ENCODE results near the gene CDH6. TPM values are rescaled to one million over a fixed set of nuclear protein-coding genes. Genes with fewer than 3 reads are reported as not detected.

CDH6 gene
- total and polyA plus RNA-seq, 4 donors: 0.25 to 10.7 (median 4.4) TPM

DNA sequence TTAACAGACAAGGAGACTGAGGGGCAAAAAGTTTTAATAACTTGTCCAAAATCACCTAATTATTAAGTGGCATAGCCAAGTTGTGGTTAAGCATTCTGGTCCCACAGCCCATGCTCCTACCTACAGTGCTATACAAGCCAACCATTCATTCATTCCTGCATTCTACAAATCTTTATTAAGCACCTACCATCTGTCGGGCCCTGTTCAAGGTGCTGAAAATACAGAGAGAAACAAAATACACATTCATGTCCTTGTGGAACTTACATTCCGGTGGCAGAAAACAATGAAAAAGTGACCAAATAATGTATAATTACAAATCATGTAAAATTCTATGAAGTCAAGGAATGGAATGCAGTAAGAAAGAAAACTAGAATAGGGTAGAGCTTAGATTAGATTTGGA lies 27.8 kb upstream of the CDH6 start:
- no peak overlapping the region for H3K4me3 ChIP-seq (ENCODE audit: low read length in 2 of 2)
- H3K36me3 ChIP-seq (ENCODE audit: control insufficient read depth in 1 of 2, insufficient read depth in 2 of 2, low read length in 1 of 2): no peaks in the 10 kb centered on the region
- intact Hi-C loops (cut with DNase I): no loop called here
- no peak overlapping the region for H3K27ac ChIP-seq (ENCODE audit: low read depth in 1 of 2, low read length in 2 of 2)
- H3K9me3 ChIP-seq (ENCODE audit: control insufficient read depth, low read length): no peaks in the 10 kb centered on the region
- H3K4me1 ChIP-seq (ENCODE audit: control insufficient read depth in 1 of 2, insufficient read depth in 2 of 2, low read length in 2 of 2): no peaks in the 10 kb centered on the region
- ATAC-seq (ENCODE audit: low FRiP score): no peak
- H3K27me3 ChIP-seq (ENCODE audit: control insufficient read depth in 1 of 2, insufficient read depth in 2 of 2, low read length in 1 of 2): no peaks in the 10 kb centered on the region
- DNase-seq: no peak
- WGBS, 2 donors: 64 to 70% methylated on average over 2 of the region's 2 CpGs

- Histone ChIP-seq H3K36me3 (ENCODE audit: control insufficient read depth in 1 of 2, insufficient read depth in 2 of 2, low read length in 1 of 2) (no peaks in the 10 kb centered on the region), H3K4me3 (ENCODE audit: low read length in 2 of 2) (no peak overlapping the region), H3K27ac (ENCODE audit: low read depth in 1 of 2, low read length in 2 of 2) (no peak overlapping the region), H3K9me3 (ENCODE audit: control insufficient read depth, low read length) (no peaks in the 10 kb centered on the region), H3K4me1 (ENCODE audit: control insufficient read depth in 1 of 2, insufficient read depth in 2 of 2, low read length in 2 of 2) (no peaks in the 10 kb centered on the region), H3K27me3 (ENCODE audit: control insufficient read depth in 1 of 2, insufficient read depth in 2 of 2, low read length in 1 of 2) (no peaks in the 10 kb centered on the region)
- intact Hi-C loops (cut with DNase I): no loop called here
- 92 to 94% methylated on average over 7 of the region's 7 CpGs for WGBS, 2 donors
- DNase-seq (no peak), ATAC-seq (ENCODE audit: low FRiP score) (no peak)
Measured at GRCh38 chr5:31169379-31169778, 24.1 kb upstream of the CDH6 start.

GRCh38 chr5:31172881-31173280 lies 20.6 kb upstream of the CDH6 start:
- ATAC-seq (ENCODE audit: low FRiP score): no peak
- Histone ChIP-seq H3K4me1 (ENCODE audit: control insufficient read depth in 1 of 2, insufficient read depth in 2 of 2, low read length in 2 of 2) (no peaks in the 10 kb centered on the region), H3K36me3 (ENCODE audit: control insufficient read depth in 1 of 2, insufficient read depth in 2 of 2, low read length in 1 of 2) (no peaks in the 10 kb centered on the region), H3K4me3 (ENCODE audit: low read length in 2 of 2) (no peak overlapping the region), H3K27ac (ENCODE audit: low read depth in 1 of 2, low read length in 2 of 2) (no peak overlapping the region), H3K9me3 (ENCODE audit: control insufficient read depth, low read length) (no peaks in the 10 kb centered on the region), H3K27me3 (ENCODE audit: control insufficient read depth in 1 of 2, insufficient read depth in 2 of 2, low read length in 1 of 2) (no peaks in the 10 kb centered on the region)
- intact Hi-C loops (cut with DNase I): no loop called here
- DNase-seq: no peak

- no peak overlapping the region for H3K27ac ChIP-seq (ENCODE audit: low read depth in 1 of 2, low read length in 2 of 2)
- WGBS, 2 donors: 88 to 96% methylated on average over 3 of the region's 3 CpGs
- H3K4me3 ChIP-seq (ENCODE audit: low read length in 2 of 2): no peak overlapping the region
- H3K9me3 ChIP-seq (ENCODE audit: control insufficient read depth, low read length): no peaks in the 10 kb centered on the region
- intact Hi-C loops (cut with DNase I): no loop called here
- ATAC-seq (ENCODE audit: low FRiP score) (no peak), DNase-seq (no peak)
- no peaks in the 10 kb centered on the region for H3K27me3 ChIP-seq (ENCODE audit: control insufficient read depth in 1 of 2, insufficient read depth in 2 of 2, low read length in 1 of 2)
- H3K36me3 ChIP-seq (ENCODE audit: control insufficient read depth in 1 of 2, insufficient read depth in 2 of 2, low read length in 1 of 2): no peaks in the 10 kb centered on the region
- H3K4me1 ChIP-seq (ENCODE audit: control insufficient read depth in 1 of 2, insufficient read depth in 2 of 2, low read length in 2 of 2): no peaks in the 10 kb centered on the region
Measured at GRCh38 chr5:31173614-31174013, 19.9 kb upstream of the CDH6 start.

DNA sequence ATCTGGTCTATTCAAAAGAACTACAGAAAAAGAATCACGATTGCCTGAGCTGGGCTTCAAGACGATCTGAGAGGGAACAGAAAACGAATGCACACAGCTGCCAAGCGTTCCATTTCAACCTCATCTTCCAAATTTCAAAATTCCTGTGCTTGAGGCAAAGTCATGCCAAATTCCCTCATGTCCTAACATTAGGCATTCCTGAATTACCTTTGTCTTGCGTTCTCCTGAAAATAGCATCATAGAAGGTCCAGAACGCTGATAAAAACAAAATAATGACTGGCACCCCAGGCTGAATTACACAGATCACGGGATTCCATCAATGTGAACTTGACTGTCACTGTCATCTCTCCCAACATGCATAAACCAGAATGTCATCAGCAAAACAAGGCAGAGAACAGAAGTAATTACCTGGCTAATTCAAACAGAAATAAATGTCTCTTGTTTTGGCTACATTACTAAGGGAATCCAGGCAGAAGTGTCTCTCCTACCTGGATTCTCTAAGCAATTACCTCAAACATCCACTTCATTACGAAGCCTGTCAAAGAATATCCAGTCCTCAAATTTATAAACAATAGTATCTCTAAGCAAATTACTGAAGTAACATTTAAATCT lies 12.0 kb upstream of the CDH6 start:
- ATAC-seq (ENCODE audit: low FRiP score): no peak
- Histone ChIP-seq H3K9me3 (ENCODE audit: control insufficient read depth, low read length) (no peaks in the 10 kb centered on the region), H3K27me3 (ENCODE audit: control insufficient read depth in 1 of 2, insufficient read depth in 2 of 2, low read length in 1 of 2) (no peaks in the 10 kb centered on the region), H3K4me3 (ENCODE audit: low read length in 2 of 2) (no peak overlapping the region), H3K36me3 (ENCODE audit: control insufficient read depth in 1 of 2, insufficient read depth in 2 of 2, low read length in 1 of 2) (no peaks in the 10 kb centered on the region), H3K4me1 (ENCODE audit: control insufficient read depth in 1 of 2, insufficient read depth in 2 of 2, low read length in 2 of 2) (no peaks in the 10 kb centered on the region), H3K27ac (ENCODE audit: low read depth in 1 of 2, low read length in 2 of 2) (no peak overlapping the region)
- intact Hi-C loops (cut with DNase I): no loop called here
- no peak for DNase-seq
- WGBS, 2 donors: 84 to 85% methylated on average over 8 of the region's 8 CpGs

DNA sequence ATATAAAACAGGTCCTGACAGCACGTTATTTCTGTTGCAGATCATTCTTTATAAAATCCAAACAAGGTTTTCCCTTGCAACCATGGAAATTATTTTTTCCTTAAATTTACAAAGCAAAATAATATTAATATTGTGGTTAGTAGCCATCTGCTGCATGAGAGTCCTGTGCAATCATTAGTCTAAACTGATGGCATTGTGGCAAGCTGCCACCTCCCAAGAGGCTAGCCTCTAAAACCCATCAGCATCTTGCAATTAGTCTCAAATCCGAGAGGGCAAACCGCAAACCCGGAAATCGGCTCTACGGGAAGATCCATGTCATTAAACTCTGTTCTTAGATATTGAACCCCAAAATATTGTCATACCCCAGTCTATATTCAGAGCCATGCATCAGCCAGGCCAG lies 11.3 kb upstream of the CDH6 start:
- intact Hi-C loops (cut with DNase I): no loop called here
- no peak for ATAC-seq (ENCODE audit: low FRiP score)
- Histone ChIP-seq H3K4me3 (ENCODE audit: low read length in 2 of 2) (no peak overlapping the region), H3K9me3 (ENCODE audit: control insufficient read depth, low read length) (no peaks in the 10 kb centered on the region), H3K36me3 (ENCODE audit: control insufficient read depth in 1 of 2, insufficient read depth in 2 of 2, low read length in 1 of 2) (no peaks in the 10 kb centered on the region), H3K27me3 (ENCODE audit: control insufficient read depth in 1 of 2, insufficient read depth in 2 of 2, low read length in 1 of 2) (no peaks in the 10 kb centered on the region), H3K27ac (ENCODE audit: low read depth in 1 of 2, low read length in 2 of 2) (no peak overlapping the region), H3K4me1 (ENCODE audit: control insufficient read depth in 1 of 2, insufficient read depth in 2 of 2, low read length in 2 of 2) (no peaks in the 10 kb centered on the region)
- no peak for DNase-seq
- 92 to 93% methylated on average over 6 of the region's 6 CpGs for WGBS, 2 donors

- 86 to 89% methylated on average over 7 of the region's 7 CpGs for WGBS, 2 donors
- no peak for ATAC-seq (ENCODE audit: low FRiP score)
- Histone ChIP-seq H3K36me3 (ENCODE audit: control insufficient read depth in 1 of 2, insufficient read depth in 2 of 2, low read length in 1 of 2) (no peaks in the 10 kb centered on the region), H3K4me3 (ENCODE audit: low read length in 2 of 2) (no peak overlapping the region), H3K27me3 (ENCODE audit: control insufficient read depth in 1 of 2, insufficient read depth in 2 of 2, low read length in 1 of 2) (no peaks in the 10 kb centered on the region), H3K27ac (ENCODE audit: low read depth in 1 of 2, low read length in 2 of 2) (no peak overlapping the region), H3K9me3 (ENCODE audit: control insufficient read depth, low read length) (no peaks in the 10 kb centered on the region), H3K4me1 (ENCODE audit: control insufficient read depth in 1 of 2, insufficient read depth in 2 of 2, low read length in 2 of 2) (no peaks in the 10 kb centered on the region)
- intact Hi-C loops (cut with DNase I): no loop called here
- no peak for DNase-seq
Measured at GRCh38 chr5:31185951-31186350, 7.5 kb upstream of the CDH6 start.

- 20 to 22% methylated on average over 5 of the region's 5 CpGs for WGBS, 2 donors
- Histone ChIP-seq H3K4me1 (ENCODE audit: control insufficient read depth in 1 of 2, insufficient read depth in 2 of 2, low read length in 2 of 2) (no peaks in the 10 kb centered on the region), H3K36me3 (ENCODE audit: control insufficient read depth in 1 of 2, insufficient read depth in 2 of 2, low read length in 1 of 2) (no peaks in the 10 kb centered on the region), H3K4me3 (ENCODE audit: low read length in 2 of 2) (no peak overlapping the region), H3K27me3 (ENCODE audit: control insufficient read depth in 1 of 2, insufficient read depth in 2 of 2, low read length in 1 of 2) (no peaks in the 10 kb centered on the region), H3K9me3 (ENCODE audit: control insufficient read depth, low read length) (no peaks in the 10 kb centered on the region), H3K27ac (ENCODE audit: low read depth in 1 of 2, low read length in 2 of 2) (no peak overlapping the region)
- ATAC-seq (ENCODE audit: low FRiP score) (no peak), DNase-seq (no peak)
- intact Hi-C loops (cut with DNase I): no loop called here
Measured at GRCh38 chr5:31186672-31187267, 6.7 kb upstream of the CDH6 start.

GRCh38 chr5:31187591-31187990 lies 5.9 kb upstream of the CDH6 start:
- Histone ChIP-seq H3K4me3 (ENCODE audit: low read length in 2 of 2) (no peak overlapping the region), H3K36me3 (ENCODE audit: control insufficient read depth in 1 of 2, insufficient read depth in 2 of 2, low read length in 1 of 2) (no peaks in the 10 kb centered on the region), H3K4me1 (ENCODE audit: control insufficient read depth in 1 of 2, insufficient read depth in 2 of 2, low read length in 2 of 2) (no peaks in the 10 kb centered on the region), H3K27ac (ENCODE audit: low read depth in 1 of 2, low read length in 2 of 2) (no peak overlapping the region), H3K27me3 (ENCODE audit: control insufficient read depth in 1 of 2, insufficient read depth in 2 of 2, low read length in 1 of 2) (no peaks in the 10 kb centered on the region), H3K9me3 (ENCODE audit: control insufficient read depth, low read length) (no peaks in the 10 kb centered on the region)
- DNase-seq (no peak), ATAC-seq (ENCODE audit: low FRiP score) (no peak)
- 83% methylated on average over 7 of the region's 7 CpGs for WGBS, 2 donors
- intact Hi-C loops (cut with DNase I): no loop called here

Data from aorta (tissue), 5 donors.